ENCODE results near the gene ECHS1.
"Not testable (repeated sequence)": the region's sequence is repeated elsewhere in the genome, so short reads cannot be mapped to it uniquely, and the experiment has no call there.

Gene ECHS1

DNA sequence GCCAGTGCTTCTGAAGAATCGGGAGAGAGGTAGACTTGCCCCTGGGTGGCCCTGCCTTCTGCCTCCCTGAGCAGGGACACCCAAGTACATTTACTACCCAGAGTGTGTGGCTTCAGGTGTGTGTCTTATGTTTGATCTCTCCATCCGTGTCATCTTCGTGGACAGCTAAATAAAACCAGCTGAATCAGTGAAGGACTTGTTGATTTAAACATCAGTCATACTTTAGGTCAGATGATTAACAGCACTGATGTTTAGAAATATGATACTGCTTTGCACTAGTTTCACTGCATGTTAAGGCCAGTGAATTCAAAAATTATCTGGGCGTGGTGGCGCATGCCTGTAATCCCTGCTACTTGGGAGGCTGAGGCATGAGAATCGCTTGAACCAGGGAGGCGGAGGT is 24.8 kb upstream of the ECHS1 start:
- no peak for DNase-seq

GRCh38 chr10:133396035-133396624 is 23.0 kb upstream of the ECHS1 start:
- no peak for DNase-seq

DNA sequence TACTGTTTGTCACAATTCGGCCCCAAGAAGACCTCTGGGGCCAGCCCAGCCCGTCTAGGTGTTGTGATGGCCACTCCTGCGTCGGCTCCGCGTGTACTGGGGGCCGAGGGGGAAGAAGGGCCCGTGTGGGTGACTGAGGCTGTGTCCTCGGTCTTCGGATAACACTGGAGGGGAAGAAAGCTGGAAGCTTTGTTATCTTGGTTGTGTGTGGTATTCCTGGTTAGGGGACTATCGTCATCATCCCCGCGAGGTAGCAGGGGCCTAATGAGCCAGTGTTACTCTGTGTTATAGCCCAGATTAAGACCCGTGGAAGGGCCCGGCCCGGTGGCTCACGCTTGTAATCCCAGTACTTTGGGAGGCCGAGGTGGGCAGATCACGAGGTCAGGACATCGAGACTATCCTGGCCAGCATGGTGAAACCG is 21.7 kb upstream of the ECHS1 start:
- no peak for DNase-seq

DNA sequence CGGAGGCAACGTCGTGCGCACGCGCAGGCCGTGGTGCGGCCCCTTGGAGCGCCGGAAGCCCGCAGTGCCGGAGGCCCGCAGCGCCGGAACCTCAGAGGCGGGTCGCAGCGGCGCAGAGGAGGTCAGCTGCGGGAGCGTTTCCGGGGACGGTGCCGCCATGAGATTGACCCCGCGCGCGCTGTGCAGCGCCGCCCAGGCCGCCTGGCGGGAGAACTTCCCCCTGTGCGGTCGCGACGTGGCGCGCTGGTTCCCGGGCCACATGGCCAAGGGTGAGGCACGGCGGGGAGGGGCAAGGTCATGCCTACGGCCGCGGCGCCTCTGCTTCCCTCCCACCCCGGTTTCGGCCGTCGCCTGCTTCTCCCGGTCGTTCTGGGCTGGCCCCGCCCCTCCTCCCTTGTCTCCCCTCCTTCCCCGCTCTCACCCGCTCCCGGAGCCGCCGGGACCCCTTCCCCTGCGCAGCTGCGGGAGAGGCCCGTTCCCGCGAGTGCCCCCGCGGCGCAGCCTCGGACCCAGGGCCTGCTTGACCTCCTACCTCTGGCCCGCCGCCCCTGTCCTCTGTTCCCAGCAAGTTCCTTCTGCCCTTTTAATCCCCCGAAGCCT is 21.0 kb upstream of the ECHS1 start, which contains the start of gene MTG1:
TSS of gene MTG1 (plus strand) at position 94 of the 600 bp plus-strand sequence. CDS start at position 158, 64 bp downstream.
- no peak for DNase-seq

DNA sequence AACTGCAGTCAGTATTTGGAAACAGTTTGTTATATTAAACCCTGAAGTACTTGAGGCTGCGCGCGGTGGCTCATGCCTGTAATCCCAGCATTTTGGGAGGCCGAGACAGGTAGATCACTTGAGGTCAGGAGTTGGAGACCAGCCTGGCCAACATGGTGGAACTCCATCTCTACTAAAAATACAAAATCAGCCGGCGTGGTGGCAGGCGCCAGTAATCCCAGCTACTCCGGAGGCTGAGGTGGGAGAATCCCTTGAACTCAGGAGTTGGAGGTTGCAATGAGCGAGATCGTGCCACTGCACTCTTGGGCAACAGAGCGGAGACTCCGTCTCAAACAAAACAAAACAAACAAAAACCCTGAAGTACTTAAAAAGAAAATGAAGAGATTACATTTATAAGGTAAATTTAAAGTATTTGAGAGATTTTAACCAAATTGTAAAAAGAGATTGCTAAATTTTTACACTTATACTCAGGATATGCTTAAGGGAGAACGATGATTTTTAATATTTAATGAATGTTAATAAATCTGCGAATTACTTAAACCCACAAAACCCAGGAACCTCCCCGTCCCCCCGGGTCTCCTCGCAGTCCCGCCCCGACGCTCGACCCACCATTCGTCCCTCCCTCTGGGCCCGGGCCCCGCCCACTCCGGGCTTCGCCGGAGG is 20.4 kb upstream of the ECHS1 start:
- DNase-seq: no peak

DNA sequence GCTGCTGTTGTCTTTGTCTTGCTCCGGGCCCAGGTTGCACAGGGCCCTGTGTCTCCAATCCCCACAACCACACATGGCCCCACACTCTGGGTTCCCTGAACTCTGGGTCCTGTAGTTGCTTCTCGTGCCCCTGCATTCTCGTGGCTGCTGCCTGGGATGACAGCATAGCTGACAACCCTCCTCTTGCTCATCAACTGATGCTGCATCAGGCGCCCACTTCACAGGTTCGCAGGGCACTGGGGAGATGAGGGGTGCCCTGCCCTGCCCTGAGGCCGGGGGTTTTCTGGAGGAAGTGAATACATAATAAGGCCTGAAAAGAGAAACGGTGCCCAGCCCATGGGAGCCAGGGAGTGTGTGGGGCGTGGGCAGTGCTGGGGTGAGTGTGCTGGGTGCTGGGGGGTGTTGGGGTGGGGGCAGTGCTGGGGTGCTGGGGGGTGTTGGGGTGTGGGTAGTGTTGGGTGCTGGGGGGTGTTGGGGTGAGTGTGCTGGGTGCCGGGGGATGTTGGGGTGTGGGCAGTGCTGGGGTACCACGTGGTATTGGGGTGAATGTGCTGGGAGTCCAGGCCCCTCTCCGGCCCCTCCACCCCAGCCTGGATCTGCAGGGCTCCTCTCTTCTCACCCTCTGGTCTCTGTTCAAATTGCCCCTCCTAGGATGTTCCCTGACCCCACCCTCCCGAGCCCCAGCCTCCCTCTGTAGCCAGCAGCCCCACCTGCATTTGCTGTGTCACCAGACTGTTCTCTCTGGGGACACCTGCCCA is 18.8 kb upstream of the ECHS1 start:
- DNase-seq: no peak

DNA sequence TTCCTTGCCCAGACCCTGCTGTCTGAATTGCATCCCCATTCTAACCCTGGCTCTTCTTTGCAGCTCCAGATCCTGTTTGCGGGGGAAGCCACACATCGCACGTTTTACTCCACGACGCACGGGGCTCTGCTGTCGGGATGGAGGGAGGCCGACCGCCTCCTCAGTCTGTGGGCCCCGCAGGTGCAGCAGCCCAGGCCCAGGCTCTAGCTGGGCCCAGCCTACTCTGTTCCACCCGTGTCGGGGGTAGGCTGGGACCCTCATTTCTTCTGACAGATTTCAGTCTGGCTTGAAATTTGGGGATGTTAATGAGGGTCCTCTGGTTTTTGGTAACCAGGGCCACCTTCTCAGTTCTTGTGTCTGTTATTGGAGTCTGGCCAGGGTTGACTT is 18.1 kb upstream of the ECHS1 start:
- DNase-seq: no peak

GRCh38 chr10:133390597-133391248 is 17.6 kb upstream of the ECHS1 start:
- no peak for DNase-seq

- no peak for DNase-seq
Measured at GRCh38 chr10:133388973-133389818, 16.0 kb upstream of the ECHS1 start.

DNA sequence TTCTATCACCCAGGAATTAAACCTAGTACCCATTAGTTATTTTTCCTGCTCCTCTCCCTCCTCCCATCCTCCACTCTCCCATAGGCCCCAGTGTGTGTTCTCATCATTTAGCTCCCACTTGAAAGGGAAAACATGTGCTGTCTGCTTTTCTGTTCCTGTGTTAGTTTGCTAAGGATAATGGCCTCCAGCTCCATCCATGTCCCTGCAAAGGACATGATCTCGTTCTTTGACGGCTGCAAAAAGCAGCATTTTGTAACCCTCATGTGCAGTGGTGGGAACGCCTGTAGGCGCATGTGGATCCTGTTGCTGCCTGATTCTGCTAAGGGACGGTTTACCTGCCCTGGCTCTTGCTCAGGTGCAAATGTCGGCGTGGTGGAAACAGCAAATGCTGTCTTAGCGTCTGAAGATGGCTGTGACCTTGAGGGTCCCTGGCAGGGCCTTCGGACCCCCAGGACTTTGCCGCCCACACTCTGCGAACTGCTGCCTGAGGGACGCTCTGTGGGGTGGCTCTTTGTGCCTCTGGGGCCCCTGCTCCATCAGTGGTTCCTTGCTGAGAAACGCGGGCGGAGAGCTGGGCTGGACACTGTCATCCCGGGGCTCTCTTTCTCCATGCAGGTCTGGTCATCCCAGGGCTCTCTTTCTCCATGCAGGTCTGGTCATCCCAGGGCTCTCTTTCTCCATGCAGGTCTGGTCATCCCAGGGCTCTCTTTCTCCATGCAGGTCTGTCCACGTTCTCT is 15.2 kb upstream of the ECHS1 start:
- no peak for DNase-seq

GRCh38 chr10:133386951-133387350 is 13.8 kb upstream of the ECHS1 start:
- not testable (repeated sequence) for DNase-seq

DNA sequence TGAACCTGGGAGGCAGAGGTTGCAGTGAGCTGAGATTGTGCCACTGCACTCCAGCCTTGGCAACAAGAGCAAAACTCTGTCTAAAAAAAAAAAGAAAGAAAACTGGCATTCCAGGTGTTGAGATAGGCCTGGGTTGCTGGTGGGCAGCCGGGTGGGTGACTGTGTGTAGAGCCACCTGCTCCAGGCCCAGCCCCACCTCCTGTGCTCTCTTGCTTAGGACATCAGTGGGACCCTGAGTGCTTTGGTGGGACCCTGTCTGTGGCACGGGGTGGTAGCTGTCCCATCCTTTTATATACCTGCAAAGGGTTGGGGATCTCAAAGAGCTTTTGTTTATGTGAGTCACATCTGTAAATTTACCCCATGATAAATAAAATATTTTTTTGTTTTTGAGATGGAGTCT is 12.1 kb upstream of the ECHS1 start:
- no peak for DNase-seq

DNA sequence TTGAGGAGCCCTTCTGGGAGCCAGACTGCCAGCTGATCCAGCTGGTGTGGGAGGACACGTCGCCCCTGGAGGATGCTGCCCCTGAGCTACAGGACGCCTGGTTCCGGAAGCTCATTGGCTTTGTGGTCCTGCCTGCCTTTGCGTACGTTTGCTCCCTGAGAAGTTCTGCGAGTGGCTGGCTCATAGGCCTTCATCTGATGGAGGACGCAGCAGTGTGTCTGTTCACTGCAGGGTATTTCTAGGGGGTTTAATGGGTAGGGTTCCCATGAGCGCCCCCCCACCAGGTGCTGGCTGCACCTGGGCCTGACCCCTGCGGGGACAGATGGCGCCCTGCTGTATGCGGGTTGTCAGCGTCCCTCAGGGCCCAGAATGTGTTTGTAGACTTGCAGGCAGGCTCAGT is 10.9 kb upstream of the ECHS1 start:
- no peak for DNase-seq

- no peak for DNase-seq
Measured at GRCh38 chr10:133383551-133383950, 10.4 kb upstream of the ECHS1 start.

DNA sequence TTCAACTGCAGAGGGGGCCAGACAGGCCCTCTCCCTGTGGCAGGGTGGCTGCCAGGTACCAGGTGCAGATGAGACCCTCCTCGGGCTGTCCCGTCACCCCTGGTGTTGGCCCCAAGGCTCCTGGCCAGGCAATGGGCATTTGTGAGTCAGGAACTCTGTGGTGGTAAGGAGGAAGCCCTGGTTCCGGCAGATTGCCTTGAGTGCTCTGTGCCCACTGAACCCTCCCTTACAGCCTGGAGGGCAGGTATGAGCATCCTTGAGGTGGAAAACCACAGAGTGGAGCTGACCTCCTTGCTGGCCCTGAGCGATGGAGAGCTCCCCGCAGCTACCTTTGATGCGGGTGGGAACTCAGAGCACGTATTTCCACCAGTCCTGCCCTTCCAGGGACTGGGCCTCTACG is 7.9 kb upstream of the ECHS1 start:
- DNase-seq: no peak

DNA sequence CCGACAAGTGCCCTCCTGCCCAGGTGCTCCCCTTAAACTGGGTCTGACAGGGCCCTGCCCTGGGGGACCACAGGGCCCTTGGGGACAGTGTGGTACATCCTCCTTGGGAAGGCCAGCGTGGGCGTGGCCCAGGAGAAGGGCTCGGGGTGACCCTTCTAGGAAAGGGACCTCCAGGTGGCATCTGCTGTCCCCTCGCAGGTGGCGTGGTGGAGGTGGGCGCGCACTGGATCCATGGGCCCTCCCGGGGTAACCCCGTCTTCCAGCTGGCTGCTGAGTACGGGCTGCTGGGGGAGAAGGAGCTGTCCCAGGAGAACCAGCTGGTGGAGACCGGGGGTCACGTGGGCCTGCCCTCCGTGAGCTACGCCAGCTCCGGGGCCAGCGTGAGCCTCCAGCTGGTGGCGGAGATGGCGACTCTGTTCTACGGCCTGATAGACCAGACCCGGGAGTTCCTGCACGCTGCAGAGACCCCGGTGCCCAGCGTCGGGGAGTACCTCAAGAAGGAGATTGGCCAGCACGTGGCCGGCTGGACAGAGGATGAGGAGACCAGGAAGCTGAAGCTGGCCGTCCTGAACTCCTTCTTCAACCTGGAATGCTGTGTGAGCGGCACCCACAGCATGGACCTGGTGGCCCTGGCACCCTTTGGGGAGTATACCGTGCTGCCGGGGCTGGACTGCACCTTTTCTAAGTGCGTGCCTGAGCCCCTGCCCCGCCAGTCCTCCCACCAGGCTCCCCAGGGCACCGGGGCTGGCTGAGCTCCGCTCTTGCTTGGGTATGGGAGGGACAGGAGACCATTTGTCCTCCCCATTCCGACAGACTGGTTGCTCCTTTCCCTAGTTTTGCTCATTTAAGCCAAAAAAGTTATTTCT is 6.9 kb upstream of the ECHS1 start:
- no peak for DNase-seq

DNA sequence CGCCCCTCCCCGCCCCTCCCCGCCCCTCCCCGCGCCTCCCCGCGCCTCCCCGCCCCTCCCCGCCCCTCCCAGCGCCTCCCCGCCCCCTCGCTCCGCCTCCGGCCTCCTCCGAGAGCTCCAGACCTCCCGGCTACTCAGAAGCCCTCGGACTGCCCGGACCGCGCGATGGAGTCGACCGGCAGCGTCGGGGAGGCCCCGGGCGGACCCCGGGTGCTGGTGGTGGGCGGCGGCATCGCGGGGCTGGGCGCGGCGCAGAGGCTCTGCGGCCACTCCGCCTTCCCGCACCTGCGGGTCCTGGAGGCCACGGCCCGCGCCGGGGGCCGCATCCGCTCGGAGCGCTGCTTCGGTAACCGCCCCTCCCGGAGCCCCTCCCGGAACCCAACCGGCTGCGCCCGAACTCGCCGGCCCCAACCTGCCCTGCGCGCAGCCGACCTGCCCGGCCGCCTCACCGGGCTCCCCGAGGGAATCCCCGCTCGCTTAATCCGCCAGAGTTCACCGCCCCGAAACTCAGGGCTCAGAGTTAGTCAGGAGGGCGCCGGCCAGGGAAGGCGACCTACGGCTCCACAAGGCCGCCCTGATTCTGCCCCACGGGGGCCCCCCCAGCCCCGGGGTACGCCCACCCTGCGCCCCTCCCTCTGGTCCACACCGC is 6.1 kb upstream of the ECHS1 start, which contains the start of gene PAOX:
TSS of gene PAOX (plus strand) at position 111 of the 649 bp plus-strand sequence. CDS start at position 166, 55 bp downstream.
- no peak for DNase-seq

GRCh38 chr10:133378251-133379096 is 5.3 kb upstream of the ECHS1 start:
- DNase-seq: no peak

DNA sequence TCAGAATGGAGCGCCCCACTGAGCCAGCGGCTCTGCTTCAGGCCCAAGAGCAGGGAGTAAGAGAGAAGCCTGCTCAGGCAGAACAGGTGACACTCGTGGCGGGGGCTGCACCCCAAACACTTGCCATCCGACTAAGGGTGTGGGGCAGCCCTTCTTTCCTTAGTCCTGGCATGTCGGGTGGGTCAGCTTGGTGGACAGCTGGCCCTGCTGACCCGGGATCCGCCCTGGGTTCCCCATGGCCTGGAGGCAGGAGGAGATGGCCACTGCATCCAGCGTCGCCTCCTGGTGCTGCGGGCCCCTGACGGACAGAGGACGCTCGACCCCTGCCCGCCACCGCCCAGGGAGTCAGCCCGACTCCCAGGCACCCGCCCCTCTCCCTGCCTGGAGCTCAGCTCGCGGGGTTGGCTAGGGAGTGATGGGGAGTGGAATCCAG is 4.7 kb upstream of the ECHS1 start:
- DNase-seq: no peak
